ENCODE measurements around the gene MANEA.

DNA sequence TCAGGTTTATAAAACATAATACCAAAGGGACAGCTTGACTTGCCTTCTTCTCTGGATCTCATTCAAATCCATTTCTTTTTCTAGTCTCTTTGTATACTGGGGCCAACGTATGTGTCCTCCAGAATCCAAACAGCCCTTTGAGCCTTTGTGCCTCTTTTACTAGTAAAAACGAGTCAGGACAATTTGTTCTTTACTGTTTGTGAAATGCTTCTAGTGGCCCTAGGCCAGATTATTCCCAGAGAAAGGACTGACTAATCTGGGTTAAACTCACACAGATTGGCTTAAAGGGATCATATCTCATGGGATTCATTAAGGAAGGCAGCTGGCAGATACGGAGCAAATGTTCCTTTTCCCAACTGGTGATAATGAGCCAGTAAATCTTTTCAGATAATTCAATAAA lies 32.1 kb upstream of the MANEA start:
- TF ChIP-seq CTCF (IDR thresholded peaks at IDR 0.05) (no peak), EZH2phosphoT487 (IDR thresholded peaks at IDR 0.05) (no peak), EZH2 (IDR thresholded peaks at IDR 0.05) (no peak)

Data from neural progenitor cell (in vitro differentiated cells).